GM06990 (cell line): Measurements from ENCODE around the gene LHFPL3.

Experiments used
- DNase-seq: peaks from one replicate; pipeline ENCODE4 v3.0.0-alpha.2; 2011; ENCODE audit not compliant: insufficient read length; ENCODE audit errors: extremely low read depth
- H3K27me3 ChIP-seq: replicated peaks from 2 replicates; pipeline ENCODE4 v1.6.0; 2011; ENCODE audit warnings: low read length; ENCODE audit not compliant: control insufficient read depth, insufficient read depth
- H3K36me3 ChIP-seq: 2 replicates; pipeline ENCODE4 v1.5.1; 2011; ENCODE audit warnings: low read length; ENCODE audit not compliant: control insufficient read depth, insufficient read depth
- H3K4me3 ChIP-seq: replicated peaks from 2 replicates; pipeline ENCODE4 v1.5.1; 2011; ENCODE audit warnings: low read depth, mild to moderate bottlenecking, control low read depth, low read length
- CTCF ChIP-seq: IDR thresholded peaks from 2 replicates; pipeline ENCODE4 v1.5.1; 2011; ENCODE audit warnings: low read length, control low read depth, mild to moderate bottlenecking, inconsistent platforms; ENCODE audit not compliant: insufficient read depth, poor library complexity, severe bottlenecking

Gene LHFPL3

GRCh38 chr7:104773796-104774195 lies 445.4 kb downstream of the LHFPL3 start:
- TF ChIP-seq CTCF: no peak
- DNase-seq: no peak
- no peak overlapping the region for H3K4me3 ChIP-seq
- no peaks in the 10 kb centered on the region for H3K36me3 ChIP-seq
- no peaks in the 10 kb centered on the region for H3K27me3 ChIP-seq

GRCh38 chr7:104775531-104775930 lies 447.1 kb downstream of the LHFPL3 start:
- Histone ChIP-seq H3K36me3 (no peaks in the 10 kb centered on the region), H3K27me3 (no peaks in the 10 kb centered on the region), H3K4me3 (no peak overlapping the region)
- DNase-seq: no peak
- no peak for TF ChIP-seq CTCF

GRCh38 chr7:104777301-104777800 lies 448.9 kb downstream of the LHFPL3 start:
- TF ChIP-seq CTCF: no peak
- no peaks in the 10 kb centered on the region for H3K27me3 ChIP-seq
- no peak for DNase-seq

GRCh38 chr7:104779888-104780287 lies 451.5 kb downstream of the LHFPL3 start:
- Histone ChIP-seq H3K27me3 (no peaks in the 10 kb centered on the region), H3K36me3 (no peaks in the 10 kb centered on the region), H3K4me3 (no peak overlapping the region)
- no peak for DNase-seq
- TF ChIP-seq CTCF: no peak

More at GRCh38 chr7:104777301-104777800, 448.9 kb downstream of the LHFPL3 start:
- H3K36me3 ChIP-seq: no peaks in the 10 kb centered on the region
- H3K4me3 ChIP-seq: no peak overlapping the region

- no peak for TF ChIP-seq CTCF
- H3K27me3 ChIP-seq: no peaks in the 10 kb centered on the region
- no peaks in the 10 kb centered on the region for H3K36me3 ChIP-seq
- DNase-seq: no peak
- no peak overlapping the region for H3K4me3 ChIP-seq
Measured at GRCh38 chr7:104784686-104785085, 456.3 kb downstream of the LHFPL3 start.

GRCh38 chr7:104789780-104790179 lies 461.4 kb downstream of the LHFPL3 start:
- DNase-seq: no peak
- H3K36me3 ChIP-seq: no peaks in the 10 kb centered on the region
- H3K27me3 ChIP-seq: no peaks in the 10 kb centered on the region; the same call in 1 of the 2 replicates
- TF ChIP-seq CTCF: no peak
- H3K4me3 ChIP-seq: no peak overlapping the region
